GM23248 (cell line): ENCODE measurements around the gene NCLN.

ENCODE experiments used
- EZH2 ChIP-seq: fragments of 200-600 bp; sonication (generic); IDR thresholded peaks from 2 replicates; pipeline ENCODE4 v1.6.1; 2018; ENCODE audit warnings: antibody characterized with exemption, mild to moderate bottlenecking; ENCODE audit not compliant: insufficient read depth, poor library complexity, severe bottlenecking
- EZH2phosphoT487 ChIP-seq: fragments of 200-600 bp; sonication (generic); IDR thresholded peaks from 2 replicates; pipeline ENCODE4 v1.6.1; 2018; ENCODE audit warnings: antibody characterized with exemption, moderate library complexity, mild to moderate bottlenecking, low read depth; ENCODE audit not compliant: insufficient read depth

DNA sequence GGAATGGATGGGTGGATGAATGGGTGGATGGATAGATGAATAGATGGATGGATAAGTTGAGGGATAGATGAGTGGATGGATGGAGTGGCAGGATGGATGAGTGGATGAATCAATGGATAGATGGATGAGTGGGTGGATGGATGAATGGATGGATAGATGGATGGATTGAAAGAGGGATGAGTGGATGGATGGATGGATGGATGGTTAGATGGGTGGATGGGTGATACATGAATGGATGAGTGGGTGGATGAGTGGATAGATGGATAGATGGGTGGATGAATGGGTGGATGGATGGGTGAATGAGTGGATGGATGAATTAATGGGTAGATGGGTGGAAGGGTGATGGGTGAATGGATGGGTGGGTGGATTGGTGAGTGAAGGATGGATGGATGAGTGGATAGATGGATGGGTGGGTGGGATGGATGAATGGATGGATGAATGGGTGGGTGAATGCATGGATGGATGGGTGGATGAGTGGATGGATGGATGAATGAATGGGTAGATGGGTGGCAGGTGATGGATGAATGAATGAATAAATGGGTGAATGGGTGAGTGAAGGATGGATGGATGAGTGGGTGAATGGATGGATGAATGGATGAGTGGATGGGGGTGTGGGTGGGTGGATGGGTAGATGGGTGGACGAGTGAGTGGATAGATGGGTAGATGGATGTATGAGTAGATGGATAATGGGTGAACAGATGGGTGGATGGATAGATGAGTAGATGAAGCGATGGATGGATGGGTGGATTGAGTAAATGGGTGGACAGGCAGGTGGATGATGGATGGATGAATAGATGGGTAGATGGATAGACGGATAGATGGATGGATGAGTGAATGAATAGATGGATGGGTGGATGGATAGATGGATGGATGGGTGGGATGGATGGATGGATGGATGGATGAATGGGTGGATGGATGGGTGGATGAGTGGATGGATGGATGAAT lies 32.2 kb upstream of the NCLN start:
- TF ChIP-seq EZH2 (no peak), EZH2phosphoT487 (no peak)
